IMR-90 (cell line): ENCODE results near the gene ERMN. TPM values are rescaled to one million over a fixed set of nuclear protein-coding genes. Genes with fewer than 3 reads are reported as not detected.
A peak's percentile ranks its signal among the peaks of the same experiment; 100 is the strongest.
"Not testable (repeated sequence)": the region's sequence is repeated elsewhere in the genome, so short reads cannot be mapped to it uniquely, and the experiment has no call there.

Experiments
- ATAC-seq: fragments of 200-7000 bp; cut with Tn5 transposase; 2 replicates; pipeline ENCODE4 v1.9.1; 2020; ENCODE audit warnings: low read depth, mild to moderate bottlenecking, moderate library complexity
- BruUV-seq: library from RNA; stranded (reverse); fragments of 400-500 nt; replicated peaks from 2 replicates; lab custom pipeline; 2021; lab: Mats Ljungman, UMichigan
- CTCF ChIA-PET: fragments of 300-600 bp; formaldehyde crosslinking; extraction: SDS; loops from one replicate; lab custom pipeline; 2021; ENCODE audit warnings: antibody characterized with exemption; lab: Yijun Ruan, JAX
- POLR2A ChIA-PET: fragments of 300-600 bp; sonication (Branson Sonifier 250); formaldehyde crosslinking; loops from one replicate; lab custom pipeline; 2022; ENCODE audit warnings: antibody characterized with exemption; ENCODE audit not compliant: unreplicated experiment; lab: Charles Lee
- DNase-seq: peaks from one replicate; pipeline ENCODE4 v3.0.0; 2013
- H2AFZ ChIP-seq: replicated peaks from 2 replicates; pipeline ENCODE3; 2013; ENCODE audit warnings: low read length, mild to moderate bottlenecking; ENCODE audit not compliant: poor library complexity
- H2AK5ac ChIP-seq: 2 replicates; pipeline ENCODE4 v1.6.1; 2013; ENCODE audit warnings: low read depth, low read length, inconsistent platforms
- H2AK9ac ChIP-seq: replicated peaks from 2 replicates; pipeline ENCODE3; 2013; ENCODE audit warnings: mild to moderate bottlenecking, low read depth, low read length, moderate library complexity; ENCODE audit not compliant: poor library complexity
- H2BK120ac ChIP-seq: 2 replicates; pipeline ENCODE4 v1.6.1; 2013; ENCODE audit warnings: low read depth, low read length, inconsistent platforms
- H2BK15ac ChIP-seq: 3 replicates; pipeline ENCODE4 v1.6.1; 2013; ENCODE audit warnings: low read depth, low read length, inconsistent platforms
- H2BK20ac ChIP-seq: 2 replicates; pipeline ENCODE4 v1.6.1; 2013; ENCODE audit warnings: low read depth, mild to moderate bottlenecking, inconsistent platforms, low read length, moderate library complexity
- H2BK5ac ChIP-seq: 2 replicates; pipeline ENCODE4 v1.6.1; 2013; ENCODE audit warnings: mild to moderate bottlenecking, low read depth, low read length, inconsistent platforms; ENCODE audit not compliant: poor library complexity, severe bottlenecking
- H3K14ac ChIP-seq: replicated peaks from 2 replicates; pipeline ENCODE4 v1.6.1; 2013; ENCODE audit warnings: low read depth, low read length, inconsistent platforms
- H3K18ac ChIP-seq: 2 replicates; pipeline ENCODE4 v1.6.1; 2013; ENCODE audit warnings: low read depth, low read length, control low read depth
- H3K23ac ChIP-seq: 2 replicates; pipeline ENCODE4 v1.6.1; 2013; ENCODE audit warnings: low read depth, low read length, inconsistent platforms
- H3K27ac ChIP-seq: 2 replicates; pipeline ENCODE4 v1.5.1; 2013; ENCODE audit warnings: mild to moderate bottlenecking, control low read depth, low read length; ENCODE audit not compliant: insufficient read depth
- H3K27me3 ChIP-seq: 2 replicates; pipeline ENCODE4 v1.6.1; 2013; ENCODE audit warnings: low read length; ENCODE audit not compliant: control insufficient read depth, insufficient read depth
- H3K36me3 ChIP-seq: 2 replicates; pipeline ENCODE4 v1.6.1; 2013; ENCODE audit warnings: low read length, mixed read lengths; ENCODE audit not compliant: control insufficient read depth, insufficient read depth
- H3K4ac ChIP-seq: 2 replicates; pipeline ENCODE4 v1.6.1; 2013; ENCODE audit warnings: low read depth, low read length, inconsistent platforms
- H3K4me1 ChIP-seq: 2 replicates; pipeline ENCODE4 v1.6.1; 2013; ENCODE audit warnings: low read length, mixed read lengths; ENCODE audit not compliant: control insufficient read depth, insufficient read depth
- H3K4me2 ChIP-seq: 2 replicates; pipeline ENCODE4 v1.6.1; 2013; ENCODE audit warnings: low read depth, mild to moderate bottlenecking, control low read depth, low read length, moderate library complexity
- H3K4me3 ChIP-seq: 2 replicates; pipeline ENCODE4 v1.5.1; 2013; ENCODE audit warnings: low read depth, mild to moderate bottlenecking, control low read depth, low read length, moderate library complexity; ENCODE audit not compliant: insufficient read depth
- H3K56ac ChIP-seq: 2 replicates; pipeline ENCODE4 v1.6.1; 2013; ENCODE audit warnings: low read length, inconsistent platforms; ENCODE audit not compliant: insufficient read depth; ENCODE audit errors: extremely low read depth
- H3K79me1 ChIP-seq, 2 experiments: 2 replicates each; pipeline ENCODE4 v1.6.1; 2013; ENCODE audit warnings: low read length in 2 of 2, inconsistent platforms in 1 of 2, low read depth in 1 of 2
- H3K9ac ChIP-seq: 2 replicates; pipeline ENCODE4 v1.6.1; 2013; ENCODE audit warnings: low read depth, low read length, control low read depth
- H3K9me1 ChIP-seq: 2 replicates; pipeline ENCODE4 v1.6.1; 2013; ENCODE audit warnings: low read length, inconsistent platforms; ENCODE audit not compliant: insufficient read depth
- H3K9me3 ChIP-seq: 2 replicates; pipeline ENCODE4 v1.6.1; 2013; ENCODE audit warnings: low read length; ENCODE audit not compliant: control insufficient read depth, insufficient read depth
- H4K20me1 ChIP-seq: 2 replicates; pipeline ENCODE4 v1.6.1; 2013; ENCODE audit warnings: low read length, inconsistent platforms; ENCODE audit not compliant: insufficient read depth
- H4K5ac ChIP-seq: 2 replicates; pipeline ENCODE4 v1.6.1; 2013; ENCODE audit warnings: mild to moderate bottlenecking, low read depth, low read length, control low read depth
- H4K8ac ChIP-seq, 2 experiments: 2 replicates each; pipeline ENCODE4 v1.6.1; 2013; ENCODE audit warnings: low read depth in 2 of 2, low read length in 2 of 2, control low read depth in 1 of 2, inconsistent platforms in 1 of 2
- H4K91ac ChIP-seq: 2 replicates; pipeline ENCODE4 v1.6.1; 2013; ENCODE audit warnings: low read depth, low read length, inconsistent platforms; ENCODE audit not compliant: insufficient read depth
- CEBPB ChIP-seq: IDR thresholded peaks from 2 replicates; pipeline ENCODE4 v1.6.1; 2012; ENCODE audit warnings: low read depth, low read length, improper control_type of control experiment
- WGBS, 2 experiments: methylation state at CpG; one replicate each; pipeline versions ENCODE4 v1.1.5 to v1.1.7; 2013; ENCODE audit warnings: missing lambda C conversion rate in 2 of 2; ENCODE audit not compliant: insufficient read length in 1 of 2; ENCODE audit errors: extremely low coverage in 2 of 2; 5-methylcytosine and 5-hydroxymethylcytosine counted together
- dilution Hi-C: fragments of 300-500 bp; cut with HindIII; formaldehyde crosslinking; loops from one replicate; pipeline ENCODE4 v1.14.3; 2018; ENCODE audit warnings: low sequenced_read_pairs; ENCODE audit not compliant: unreplicated experiment
- in situ Hi-C: fragments of 300-500 bp; cut with MboI; formaldehyde crosslinking; loops from 3 replicates; pipeline ENCODE4 v1.14.3; 2019; ENCODE audit warnings: low sequenced_read_pairs, inconsistent platforms, mixed read lengths
- intact Hi-C: fragments of 100-400 bp; cut with micrococcal nuclease; formaldehyde crosslinking; loops from 2 replicates; pipeline ENCODE4 v1.10.0; 2022
- polyA plus RNA-seq, 3 experiments: library from polyadenylated mRNA; depleted of rRNA; stranded (reverse); fragments of >200 nt; gene quantifications; 2 replicates each; pipeline ENCODE4 v1.2.3, GENCODE V29; 2012; ENCODE audit warnings: low replicate concordance in 1 of 3
- total RNA-seq: library from RNA; depleted of rRNA; stranded (reverse); fragments of >200 nt; gene quantifications from 2 replicates; pipeline ENCODE4 v1.2.3, GENCODE V29; 2012

ERMN gene
- total and polyA plus RNA-seq, 2 of the 4 experiments (the other 2 are of a cell fraction): not detected

GRCh38 chr2:157345647-157346389 lies 20.2 kb upstream of the ERMN start:
- Histone ChIP-seq H3K4me3 (no peak overlapping the region), H3K23ac (no peak overlapping the region), H3K18ac (no peak overlapping the region), H4K5ac (no peak overlapping the region), H2AK9ac (no peak overlapping the region), H3K9ac (no peak overlapping the region), H3K56ac (no peak overlapping the region), H4K8ac (no peak overlapping the region), H3K27me3 (no peaks in the 10 kb centered on the region), H3K4me2 (no peak overlapping the region), H2AK5ac (no peak overlapping the region), H3K79me1 (no peaks in the 10 kb centered on the region), H2BK5ac (no peak overlapping the region), H3K14ac (no peak overlapping the region), H3K9me3 (no peaks in the 10 kb centered on the region), H3K27ac (no peak overlapping the region), H3K4me1 (no peaks in the 10 kb centered on the region), H3K36me3 (no peaks in the 10 kb centered on the region), H2BK15ac (no peak overlapping the region), H4K20me1 (no peaks in the 10 kb centered on the region), H3K4ac (no peak overlapping the region), H2AFZ (no peak overlapping the region), H2BK20ac (no peak overlapping the region), H2BK120ac (no peak overlapping the region), H3K9me1 (no peaks in the 10 kb centered on the region), H4K91ac (no peak overlapping the region)
- BruUV-seq: no TSS peak
- no peak for DNase-seq
- ChIA-PET POLR2A (no interaction called here), CTCF (interaction anchor here (1.0 to 3.3 kb wide), 4 partner anchors 10 to 43 kb away, joined by 3 to 18 read pairs (median 4); no protein-coding TSS in a partner anchor)
- no peak for TF ChIP-seq CEBPB
- ATAC-seq: no peak
- intact Hi-C loops (no loop called here), in situ Hi-C loops (loop anchor here (25.0 kb wide), 1 partner anchor 1959 kb away; no protein-coding TSS in a partner anchor), dilution Hi-C loops (no loop called here)
- no CpG with 5 or more reads among the region's 2 CpGs for WGBS, 2 experiments

GRCh38 chr2:157341381-157341780 lies 15.8 kb upstream of the ERMN start:
- dilution Hi-C loops, H4K20me1 ChIP-seq, CTCF ChIA-PET, H3K9ac ChIP-seq, H3K9me1 ChIP-seq, H2AFZ ChIP-seq, H2BK5ac ChIP-seq, H3K14ac ChIP-seq, H3K36me3 ChIP-seq, POLR2A ChIA-PET, H3K4me2 ChIP-seq, intact Hi-C loops, H3K4ac ChIP-seq, H3K56ac ChIP-seq, H3K23ac ChIP-seq, BruUV-seq, H3K18ac ChIP-seq, H2AK9ac ChIP-seq, H3K79me1 ChIP-seq, H4K91ac ChIP-seq, ATAC-seq, H3K4me1 ChIP-seq, H2AK5ac ChIP-seq, H2BK120ac ChIP-seq, H3K9me3 ChIP-seq, H3K4me3 ChIP-seq, H3K27ac ChIP-seq, H4K8ac ChIP-seq, H4K5ac ChIP-seq, H2BK20ac ChIP-seq, H3K27me3 ChIP-seq, H2BK15ac ChIP-seq: not testable (repeated sequence)
- in situ Hi-C loops: loop anchor here (25.0 kb wide), 1 partner anchor 1954 kb away; no protein-coding TSS in a partner anchor
- DNase-seq: peak; percentile 8
- no CpG with 5 or more reads among the region's 2 CpGs for WGBS, 2 experiments
